ENCODE measurements around the gene PLXNB2.

Gene PLXNB2

GRCh38 chr22:50262460-50262911 lies 45.0 kb downstream of the PLXNB2 start:
- DNase-seq: no peak
- H3K79me2 ChIP-seq (ENCODE audit: control insufficient read depth, insufficient read depth, low read length, poor library complexity): no peaks in the 10 kb centered on the region
- H3K4me2 ChIP-seq (ENCODE audit: low read length): no peak overlapping the region
- no peaks in the 10 kb centered on the region for H3K79me1 ChIP-seq (ENCODE audit: low read length)
- H4K8ac ChIP-seq (ENCODE audit: low read depth, low read length): no peak overlapping the region
- no peak overlapping the region for H3K18ac ChIP-seq (ENCODE audit: low read length)
- no peak overlapping the region for H2AK5ac ChIP-seq (ENCODE audit: low read length)
- no peak overlapping the region for H3K9ac ChIP-seq (ENCODE audit: low read length)
- no peak overlapping the region for H4K12ac ChIP-seq (ENCODE audit: low read depth, low read length)
- no peak overlapping the region for H3K14ac ChIP-seq (ENCODE audit: low read length)
- H2BK5ac ChIP-seq (ENCODE audit: low read depth, low read length, poor library complexity): no peak overlapping the region
- peaks cover 10% of the 10 kb centered on the region for H3K9me3 ChIP-seq (ENCODE audit: insufficient read depth, low read depth, low read length)
- H3K27ac ChIP-seq (ENCODE audit: low read depth, low read length): no peak overlapping the region
- H3K23ac ChIP-seq (ENCODE audit: low read length): no peak overlapping the region
- H3K36me3 ChIP-seq (ENCODE audit: control insufficient read depth in 1 of 2, insufficient read depth in 2 of 2, low read length in 2 of 2): no peaks in the 10 kb centered on the region
- no CpG with 5 or more reads among the region's 7 CpGs for WGBS (ENCODE audit: extremely low coverage, insufficient coverage, insufficient read length)
- H3K4me1 ChIP-seq (ENCODE audit: control insufficient read depth in 1 of 2, insufficient read depth in 2 of 2, low read length in 2 of 2): peaks cover 10 to 13% of the 10 kb centered on the region in 2 experiments
- no peak overlapping the region for H3K4ac ChIP-seq (ENCODE audit: low read depth, low read length)
- peaks cover 9% of the 10 kb centered on the region for H3K27me3 ChIP-seq (ENCODE audit: insufficient read depth, low read length)
- H3K4me3 ChIP-seq (ENCODE audit: low read depth, low read length): no peak overlapping the region
- H2AFZ ChIP-seq (ENCODE audit: insufficient read depth, low read length, poor library complexity): no peak overlapping the region
- H2BK120ac ChIP-seq (ENCODE audit: insufficient read depth, low read length, poor library complexity): no peak overlapping the region
- no peak overlapping the region for H2BK12ac ChIP-seq (ENCODE audit: low read length)
- H4K91ac ChIP-seq (ENCODE audit: low read depth, low read length): no peak overlapping the region

- H2AK5ac ChIP-seq (ENCODE audit: low read length): no peak within 1 kb of the TSS
- peak within 1 kb of the TSS; percentile 74 for H3K4me2 ChIP-seq (ENCODE audit: low read length)
- H2BK5ac ChIP-seq (ENCODE audit: low read depth, low read length, poor library complexity): no peak within 1 kb of the TSS
- H2AFZ ChIP-seq (ENCODE audit: insufficient read depth, low read length, poor library complexity): peak within 1 kb of the TSS; percentile 35
- no peak within 1 kb of the TSS for H4K8ac ChIP-seq (ENCODE audit: low read depth, low read length)
- peaks cover 16 to 19% of the 10 kb centered on the region in 2 experiments for H3K4me1 ChIP-seq (ENCODE audit: control insufficient read depth in 1 of 2, insufficient read depth in 2 of 2, low read length in 2 of 2)
- no peak within 1 kb of the TSS for H3K4ac ChIP-seq (ENCODE audit: low read depth, low read length)
- H4K12ac ChIP-seq (ENCODE audit: low read depth, low read length): no peak within 1 kb of the TSS
- no peak within 1 kb of the TSS for H2BK120ac ChIP-seq (ENCODE audit: insufficient read depth, low read length, poor library complexity)
- H3K14ac ChIP-seq (ENCODE audit: low read length): no peak within 1 kb of the TSS
- H3K36me3 ChIP-seq (ENCODE audit: control insufficient read depth in 1 of 2, insufficient read depth in 2 of 2, low read length in 2 of 2): no peaks in the 10 kb centered on the region
- H3K27me3 ChIP-seq (ENCODE audit: insufficient read depth, low read length): peaks cover 9% of the 10 kb centered on the region
- H3K18ac ChIP-seq (ENCODE audit: low read length): no peak within 1 kb of the TSS
- no peak within 1 kb of the TSS for H3K23ac ChIP-seq (ENCODE audit: low read length)
- no peaks in the 10 kb centered on the region for H3K79me2 ChIP-seq (ENCODE audit: control insufficient read depth, insufficient read depth, low read length, poor library complexity)
- WGBS (ENCODE audit: extremely low coverage, insufficient coverage, insufficient read length): no CpG with 5 or more reads among the region's 61 CpGs
- peak within 1 kb of the TSS; percentile 61 for H3K4me3 ChIP-seq (ENCODE audit: low read depth, low read length)
- no peak within 1 kb of the TSS for H2BK12ac ChIP-seq (ENCODE audit: low read length)
- H3K27ac ChIP-seq (ENCODE audit: low read depth, low read length): no peak within 1 kb of the TSS
- peaks cover 4% of the 10 kb centered on the region for H3K9me3 ChIP-seq (ENCODE audit: insufficient read depth, low read depth, low read length)
- H3K9ac ChIP-seq (ENCODE audit: low read length): no peak within 1 kb of the TSS
- no peak within 1 kb of the TSS for H4K91ac ChIP-seq (ENCODE audit: low read depth, low read length)
- no peaks in the 10 kb centered on the region for H3K79me1 ChIP-seq (ENCODE audit: low read length)
- no peak for DNase-seq
These were observed 45.6 kb downstream of the PLXNB2 start, which contains the start of gene MAPK12 for GRCh38 chr22:50261615-50262459. Gene MAPK12, minus strand, starts transcription at chr22:50261683. Its CDS starts 174 bp downstream, at chr22:50261509.

GRCh38 chr22:50260801-50261614 lies 46.4 kb downstream of the PLXNB2 start:
- H3K4ac ChIP-seq (ENCODE audit: low read depth, low read length): no peak overlapping the region
- no peak overlapping the region for H4K91ac ChIP-seq (ENCODE audit: low read depth, low read length)
- H2BK120ac ChIP-seq (ENCODE audit: insufficient read depth, low read length, poor library complexity): no peak overlapping the region
- peak in 1 of 2 donors; percentile 49 for DNase-seq
- H3K27ac ChIP-seq (ENCODE audit: low read depth, low read length): no peak overlapping the region
- peak overlapping the region; percentile 61 for H3K4me3 ChIP-seq (ENCODE audit: low read depth, low read length)
- no peak overlapping the region for H3K14ac ChIP-seq (ENCODE audit: low read length)
- peak overlapping the region; percentile 35 for H2AFZ ChIP-seq (ENCODE audit: insufficient read depth, low read length, poor library complexity)
- no peak overlapping the region for H3K23ac ChIP-seq (ENCODE audit: low read length)
- peak overlapping the region; percentile 74 for H3K4me2 ChIP-seq (ENCODE audit: low read length)
- H3K27me3 ChIP-seq (ENCODE audit: insufficient read depth, low read length): peaks cover 9% of the 10 kb centered on the region
- no peaks in the 10 kb centered on the region for H3K36me3 ChIP-seq (ENCODE audit: control insufficient read depth in 1 of 2, insufficient read depth in 2 of 2, low read length in 2 of 2)
- H2BK12ac ChIP-seq (ENCODE audit: low read length): no peak overlapping the region
- no peak overlapping the region for H2BK5ac ChIP-seq (ENCODE audit: low read depth, low read length, poor library complexity)
- H4K8ac ChIP-seq (ENCODE audit: low read depth, low read length): no peak overlapping the region
- no peaks in the 10 kb centered on the region for H3K79me2 ChIP-seq (ENCODE audit: control insufficient read depth, insufficient read depth, low read length, poor library complexity)
- H3K9ac ChIP-seq (ENCODE audit: low read length): no peak overlapping the region
- no peaks in the 10 kb centered on the region for H3K9me3 ChIP-seq (ENCODE audit: insufficient read depth, low read depth, low read length)
- H4K12ac ChIP-seq (ENCODE audit: low read depth, low read length): no peak overlapping the region
- no peak overlapping the region for H2AK5ac ChIP-seq (ENCODE audit: low read length)
- H3K4me1 ChIP-seq (ENCODE audit: control insufficient read depth in 1 of 2, insufficient read depth in 2 of 2, low read length in 2 of 2): peaks cover 17 to 20% of the 10 kb centered on the region in 2 experiments
- no peaks in the 10 kb centered on the region for H3K79me1 ChIP-seq (ENCODE audit: low read length)
- no CpG with 5 or more reads among the region's 92 CpGs for WGBS (ENCODE audit: extremely low coverage, insufficient coverage, insufficient read length)
- no peak overlapping the region for H3K18ac ChIP-seq (ENCODE audit: low read length)

- no peak overlapping the region for H2BK12ac ChIP-seq (ENCODE audit: low read length)
- H4K12ac ChIP-seq (ENCODE audit: low read depth, low read length): no peak overlapping the region
- no CpG with 5 or more reads among the region's 11 CpGs for WGBS (ENCODE audit: extremely low coverage, insufficient coverage, insufficient read length)
- H3K4ac ChIP-seq (ENCODE audit: low read depth, low read length): no peak overlapping the region
- peak overlapping the region; percentile 20 for H3K4me3 ChIP-seq (ENCODE audit: low read depth, low read length)
- H3K4me1 ChIP-seq (ENCODE audit: control insufficient read depth in 1 of 2, insufficient read depth in 2 of 2, low read length in 2 of 2): peaks cover 17 to 20% of the 10 kb centered on the region in 2 experiments
- no peak overlapping the region for H3K27ac ChIP-seq (ENCODE audit: low read depth, low read length)
- H3K79me1 ChIP-seq (ENCODE audit: low read length): no peaks in the 10 kb centered on the region
- no peak for DNase-seq
- no peaks in the 10 kb centered on the region for H3K79me2 ChIP-seq (ENCODE audit: control insufficient read depth, insufficient read depth, low read length, poor library complexity)
- H2AFZ ChIP-seq (ENCODE audit: insufficient read depth, low read length, poor library complexity): peak overlapping the region; percentile 35
- peak overlapping the region; percentile 74 for H3K4me2 ChIP-seq (ENCODE audit: low read length)
- no peak overlapping the region for H3K9ac ChIP-seq (ENCODE audit: low read length)
- H2BK120ac ChIP-seq (ENCODE audit: insufficient read depth, low read length, poor library complexity): no peak overlapping the region
- H3K36me3 ChIP-seq (ENCODE audit: control insufficient read depth in 1 of 2, insufficient read depth in 2 of 2, low read length in 2 of 2): no peaks in the 10 kb centered on the region
- no peak overlapping the region for H4K91ac ChIP-seq (ENCODE audit: low read depth, low read length)
- no peaks in the 10 kb centered on the region for H3K9me3 ChIP-seq (ENCODE audit: insufficient read depth, low read depth, low read length)
- no peak overlapping the region for H3K14ac ChIP-seq (ENCODE audit: low read length)
- peaks cover 9% of the 10 kb centered on the region for H3K27me3 ChIP-seq (ENCODE audit: insufficient read depth, low read length)
- no peak overlapping the region for H2AK5ac ChIP-seq (ENCODE audit: low read length)
- H3K18ac ChIP-seq (ENCODE audit: low read length): no peak overlapping the region
- no peak overlapping the region for H4K8ac ChIP-seq (ENCODE audit: low read depth, low read length)
- H2BK5ac ChIP-seq (ENCODE audit: low read depth, low read length, poor library complexity): no peak overlapping the region
- H3K23ac ChIP-seq (ENCODE audit: low read length): no peak overlapping the region
These were observed 47.0 kb downstream of the PLXNB2 start for GRCh38 chr22:50260434-50260800.

Measured in trophoblast cell (in vitro differentiated cells and primary cell).